HG03135 (cell line): Measurements from ENCODE around the gene TIMM21.

Experiments used
- ATAC-seq: cut with Tn5 transposase; IDR thresholded peaks from one replicate; pipeline ENCODE4 v1.9.1; 2021; ENCODE audit warnings: mild to moderate bottlenecking, moderate library complexity; ENCODE audit not compliant: unreplicated experiment

The TIMM21 gene

DNA sequence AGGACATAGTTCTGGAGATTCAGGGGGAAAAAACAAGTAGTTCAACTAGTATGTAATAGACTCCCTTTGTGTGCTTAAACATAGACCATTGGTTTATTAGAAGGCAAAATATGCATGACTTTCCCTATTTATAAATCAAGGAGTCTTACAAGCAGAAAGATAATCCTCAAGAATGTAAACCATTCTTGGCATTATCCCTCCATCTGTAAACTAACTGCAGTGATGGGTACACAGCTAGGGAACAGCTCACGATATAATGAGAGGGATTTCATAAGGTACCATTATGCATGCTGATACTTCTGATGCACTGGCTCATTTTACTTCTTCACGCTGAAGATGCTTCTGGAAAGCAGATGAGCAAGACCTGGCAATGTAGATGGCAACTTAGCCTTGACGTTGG, 1.6 kb upstream of the TIMM21 start:
- no peak for ATAC-seq

DNA sequence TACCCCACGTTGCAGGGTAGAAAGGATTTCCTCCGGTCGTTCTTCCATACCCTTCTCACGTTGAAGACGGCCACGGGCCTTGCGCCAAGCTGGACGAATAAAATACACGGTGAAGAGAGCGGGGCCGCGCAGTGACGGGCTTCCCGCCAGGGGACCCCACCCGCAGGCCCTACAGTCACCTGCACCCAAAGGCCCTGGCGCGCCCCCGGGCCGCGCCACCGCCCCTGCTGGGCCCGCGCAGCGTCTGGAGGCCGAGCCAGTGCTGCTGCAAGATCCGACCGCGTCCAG, 888 bp upstream of the TIMM21 start:
- ATAC-seq = no peak

DNA sequence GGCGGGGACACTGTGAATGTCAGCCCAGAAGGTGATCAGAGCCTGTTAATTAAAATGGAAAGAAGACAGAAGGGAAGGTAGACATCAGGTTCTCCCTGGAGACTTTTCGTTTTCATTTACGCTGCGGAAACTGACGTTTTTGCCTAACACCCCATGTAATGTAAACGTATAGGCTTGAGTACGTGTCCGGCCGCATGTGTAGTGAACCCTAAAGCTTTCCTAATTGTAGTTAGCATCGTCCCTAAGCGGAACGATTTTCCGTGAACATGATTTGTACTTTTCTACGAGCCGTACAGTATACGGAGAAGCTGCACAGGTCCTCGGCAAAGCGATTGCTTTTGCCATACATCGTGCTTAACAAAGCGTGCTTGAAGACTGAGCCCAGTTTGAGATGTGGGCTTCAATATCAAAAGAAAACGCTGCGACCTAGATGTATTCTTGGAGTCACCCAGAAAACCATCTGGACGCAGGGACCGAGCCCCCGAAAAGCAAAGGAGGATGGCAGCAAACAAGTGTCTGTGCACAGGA, 284 bp downstream of the TIMM21 start:
- ATAC-seq = no peak

DNA sequence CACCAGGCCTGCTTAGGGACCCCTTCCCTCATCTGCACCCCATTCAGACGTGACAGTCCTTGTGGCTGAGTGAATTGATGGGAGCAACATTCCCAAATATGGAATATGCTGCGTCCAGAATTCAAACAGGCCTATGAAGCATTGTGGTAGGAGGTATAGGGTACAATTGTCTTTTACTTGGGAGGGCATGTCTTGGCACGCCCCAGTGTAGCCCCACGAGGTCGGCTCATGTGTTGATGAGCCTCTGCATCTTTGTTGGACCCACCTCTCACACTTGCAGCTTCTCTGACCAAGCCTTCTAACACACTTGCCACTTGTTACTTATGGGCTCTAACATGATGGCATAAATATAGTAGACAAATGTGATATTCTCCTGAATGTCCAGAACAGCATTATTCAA, 1.6 kb downstream of the TIMM21 start:
- ATAC-seq = no peak

DNA sequence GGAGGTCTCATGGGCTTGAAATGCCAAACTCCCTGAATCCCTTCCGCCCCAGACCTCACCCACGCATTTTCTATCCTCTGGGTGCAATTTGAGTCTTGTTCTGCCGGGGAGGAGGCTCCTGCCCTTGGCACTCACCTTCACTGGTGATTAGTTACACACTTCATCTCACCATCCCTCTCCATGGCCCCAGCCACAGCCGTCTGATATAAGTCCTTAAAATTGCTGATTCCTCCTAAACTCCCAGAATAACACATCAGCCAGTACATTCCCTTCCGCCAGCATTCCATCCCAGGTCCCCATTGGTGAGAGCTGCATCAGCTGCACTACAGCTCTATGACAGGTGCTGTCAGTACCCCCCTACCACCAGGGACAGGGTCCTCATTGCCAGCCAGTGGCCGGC, 3.9 kb downstream of the TIMM21 start:
- no peak for ATAC-seq

DNA sequence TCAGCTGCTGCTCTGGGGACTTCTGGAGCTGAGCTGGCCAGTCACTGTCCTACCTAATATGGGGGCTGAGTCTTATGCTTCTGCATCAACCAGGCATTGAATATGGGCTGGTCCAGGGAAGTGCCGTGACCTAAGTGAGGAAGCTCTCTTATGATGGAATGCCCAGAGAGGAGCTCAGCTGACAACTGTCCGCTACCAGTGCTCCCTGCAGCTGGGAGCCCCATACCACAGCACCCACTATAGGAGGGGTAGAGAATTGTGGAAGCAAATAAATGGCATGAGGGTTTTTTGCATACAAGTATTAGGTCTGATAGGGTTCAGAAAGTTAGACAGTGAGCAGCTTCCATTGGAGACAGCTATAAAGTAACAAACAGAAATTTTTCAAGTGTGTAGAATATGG, 4.5 kb downstream of the TIMM21 start:
- no peak for ATAC-seq

DNA sequence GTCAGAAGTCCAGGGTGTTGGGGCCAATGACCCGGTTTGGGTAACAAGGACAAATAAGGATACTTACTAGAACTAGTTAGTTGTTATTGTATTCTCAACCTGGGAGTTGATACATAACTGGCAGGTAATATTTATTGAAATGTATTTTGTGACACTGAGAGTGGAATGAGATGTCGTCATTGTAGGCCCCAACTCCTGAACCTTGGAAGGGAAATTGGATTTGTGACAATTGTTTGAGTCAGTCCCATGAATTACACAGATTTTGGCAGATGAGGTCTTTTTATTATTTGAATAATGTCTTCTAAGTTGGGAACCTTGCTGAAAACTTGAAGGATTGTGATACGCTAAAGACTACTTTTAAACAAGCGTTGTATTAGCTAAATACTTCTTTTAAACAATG, 5.1 kb downstream of the TIMM21 start:
- no peak for ATAC-seq

DNA sequence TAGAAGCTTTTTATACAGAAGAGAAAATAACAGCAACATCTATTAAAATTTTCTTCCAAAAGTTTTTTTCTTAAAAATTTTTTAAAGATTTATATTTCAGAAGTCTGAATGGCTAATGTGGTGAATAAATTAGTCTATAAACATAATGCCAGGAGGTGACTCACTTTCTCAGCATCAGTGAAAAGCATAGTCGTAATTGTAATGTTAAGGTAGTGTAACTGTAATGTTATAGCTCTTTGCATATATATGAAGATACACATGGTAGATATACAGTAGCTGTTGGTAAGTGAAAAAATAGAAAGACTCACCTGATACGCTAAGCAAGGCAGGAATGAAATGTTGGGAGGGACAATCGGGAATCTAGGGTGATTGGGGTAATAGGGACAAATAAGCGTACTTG, 5.5 kb downstream of the TIMM21 start:
- ATAC-seq = no peak

DNA sequence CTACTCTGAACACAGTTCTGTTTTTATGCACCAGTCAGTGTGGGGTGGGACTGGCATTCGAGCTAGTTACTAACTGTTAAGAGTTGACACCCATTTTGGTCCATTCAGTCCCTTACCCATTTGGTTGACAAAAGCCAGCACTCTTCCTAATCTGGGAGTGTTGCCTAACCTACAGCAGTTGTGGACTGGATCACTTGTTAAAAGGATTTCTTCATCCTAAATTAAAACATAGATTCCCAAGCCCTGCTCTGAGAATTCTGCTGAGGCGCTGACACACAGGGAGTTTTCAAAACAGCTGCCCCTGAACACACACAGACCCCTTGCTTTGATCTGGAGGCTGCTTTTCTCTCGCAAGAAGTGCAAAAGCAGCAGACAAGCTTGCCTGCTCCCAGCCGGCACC, 6.4 kb downstream of the TIMM21 start:
- ATAC-seq = no peak

DNA sequence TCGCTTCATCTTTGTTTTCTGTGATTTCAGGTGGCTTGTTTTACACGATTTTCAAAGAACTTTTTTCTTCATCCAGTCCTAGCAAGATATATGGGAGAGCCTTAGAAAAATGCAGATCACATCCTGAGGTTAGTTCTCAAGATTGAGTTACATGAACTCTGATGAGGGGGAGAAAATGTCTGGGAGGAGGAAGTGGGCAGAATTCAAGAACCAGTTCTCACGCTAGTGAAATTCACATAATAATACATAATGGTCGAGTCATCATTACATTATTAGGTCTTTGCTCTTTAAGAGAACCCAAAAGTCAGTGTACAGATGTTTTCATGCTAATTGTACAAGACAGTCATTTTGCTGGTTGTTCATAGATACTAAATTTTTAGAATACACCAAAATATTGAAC, 7.0 kb downstream of the TIMM21 start:
- ATAC-seq = no peak

DNA sequence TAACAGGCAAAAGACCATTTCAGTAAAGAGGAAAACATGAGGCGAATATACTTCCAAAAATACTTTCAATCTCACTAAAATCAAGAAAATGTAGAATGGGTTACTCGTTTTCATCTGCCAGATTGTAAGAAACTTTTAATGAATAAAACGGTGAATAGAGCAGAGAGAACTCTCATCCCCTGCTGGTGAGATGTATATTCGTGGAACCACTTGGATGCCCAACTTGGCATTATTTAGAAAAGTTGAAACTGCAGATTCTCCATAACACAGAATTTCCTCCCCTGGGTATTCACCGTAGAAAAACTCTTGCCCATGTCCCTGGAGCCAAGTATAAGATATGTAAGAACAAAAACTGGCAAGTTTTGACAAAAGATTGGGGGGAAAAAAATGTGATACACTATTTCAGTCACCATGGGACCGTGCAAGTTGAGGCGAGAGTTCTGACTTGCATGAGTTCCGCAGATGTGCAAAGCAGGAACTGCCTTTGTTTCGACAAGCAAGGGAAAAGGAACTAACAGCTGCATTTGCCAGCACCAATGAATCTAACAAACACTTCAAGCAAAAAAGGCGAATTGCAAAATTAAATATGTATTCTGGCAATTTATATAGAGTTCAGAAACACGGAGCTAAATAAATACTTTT, 14.8 kb downstream of the TIMM21 start:
- ATAC-seq = no peak

DNA sequence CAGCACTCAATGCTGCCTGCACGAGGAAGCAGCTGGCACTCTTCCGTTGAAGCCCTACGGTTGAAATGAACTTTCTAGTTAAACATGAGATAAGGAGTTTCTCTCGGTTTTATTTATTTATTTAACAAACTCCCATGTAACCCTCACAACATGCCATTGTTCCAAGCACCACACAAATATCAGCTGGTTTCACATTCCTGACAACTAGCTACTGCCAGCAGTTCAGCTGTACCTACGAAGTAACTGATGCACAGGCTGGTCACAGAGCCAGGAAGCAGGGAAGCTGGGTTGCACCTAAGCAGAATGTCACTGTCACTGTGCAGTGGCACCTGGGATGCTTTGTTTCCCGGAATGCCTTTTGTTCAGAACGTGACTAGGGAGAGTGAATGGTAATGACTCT, 18.1 kb downstream of the TIMM21 start:
- no peak for ATAC-seq

DNA sequence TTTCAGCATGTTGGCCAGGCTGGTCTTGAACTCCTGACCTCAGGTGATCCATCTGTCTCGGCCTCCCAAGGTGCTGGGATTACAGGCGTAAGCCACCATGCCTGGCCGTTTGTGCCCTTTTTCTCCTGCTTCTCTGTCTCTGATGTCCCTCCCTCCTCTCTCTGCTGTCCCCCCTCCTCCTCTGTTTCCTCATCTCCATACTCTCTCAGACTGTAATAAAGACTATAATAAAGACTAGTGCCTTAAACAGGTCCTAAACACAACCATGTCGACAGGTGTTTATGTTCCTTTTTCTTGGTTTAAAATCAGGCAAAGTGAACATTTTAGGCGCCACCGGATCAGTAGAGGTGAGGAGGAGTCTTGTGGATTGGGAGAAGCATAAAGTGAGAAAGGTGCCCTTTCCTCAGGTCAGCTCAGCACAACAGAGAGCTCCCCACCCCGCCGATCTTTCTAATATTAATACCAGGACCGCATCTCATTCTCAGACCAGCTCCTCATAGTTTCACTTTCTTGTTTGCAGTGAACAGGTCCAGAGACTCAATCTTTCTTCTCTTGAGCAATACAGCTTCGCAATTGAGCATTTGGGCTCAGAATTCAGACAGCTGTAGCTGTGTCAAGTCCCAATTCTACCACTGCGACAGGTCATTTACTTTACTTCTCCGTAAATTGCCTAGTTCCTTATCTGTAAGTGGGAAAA, 23.7 kb downstream of the TIMM21 start:
- ATAC-seq = peak; percentile 91

DNA sequence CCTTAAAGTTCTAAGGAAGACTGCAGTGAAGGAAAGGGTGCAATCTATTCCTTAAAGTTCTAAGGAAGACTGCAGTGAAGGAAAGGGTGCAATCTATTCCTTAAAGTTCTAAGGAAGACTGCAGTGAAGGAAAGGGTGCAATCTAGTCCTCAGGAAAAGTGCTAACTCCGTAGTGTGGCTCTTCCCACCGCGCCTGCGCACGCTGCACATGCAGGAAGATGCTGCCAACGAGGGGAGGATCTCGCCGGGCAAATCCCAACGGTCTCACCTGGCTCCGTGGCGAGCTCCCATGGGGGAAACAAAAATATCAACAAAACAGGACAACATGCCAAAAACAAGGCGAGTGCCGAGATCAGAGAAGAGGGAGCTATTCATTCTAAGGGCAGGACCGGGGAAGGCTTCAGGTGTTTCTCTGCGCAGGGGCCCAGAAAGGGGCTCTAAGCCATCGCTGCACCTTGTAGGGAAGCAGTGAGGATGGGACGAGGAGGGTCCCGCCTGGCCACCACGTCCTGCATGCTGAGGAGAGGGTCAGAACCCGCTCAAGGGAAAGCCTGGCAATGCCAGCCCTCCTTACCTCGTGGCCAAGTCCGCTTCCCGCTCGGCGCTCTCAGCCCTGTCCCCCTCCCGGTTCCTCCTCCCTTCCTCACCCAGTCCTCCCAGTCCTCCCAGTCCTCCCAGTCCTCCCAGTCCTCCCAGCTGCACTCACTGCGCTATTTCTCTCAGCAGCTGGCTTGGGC, 24.5 kb downstream of the TIMM21 start:
- ATAC-seq = no peak

DNA sequence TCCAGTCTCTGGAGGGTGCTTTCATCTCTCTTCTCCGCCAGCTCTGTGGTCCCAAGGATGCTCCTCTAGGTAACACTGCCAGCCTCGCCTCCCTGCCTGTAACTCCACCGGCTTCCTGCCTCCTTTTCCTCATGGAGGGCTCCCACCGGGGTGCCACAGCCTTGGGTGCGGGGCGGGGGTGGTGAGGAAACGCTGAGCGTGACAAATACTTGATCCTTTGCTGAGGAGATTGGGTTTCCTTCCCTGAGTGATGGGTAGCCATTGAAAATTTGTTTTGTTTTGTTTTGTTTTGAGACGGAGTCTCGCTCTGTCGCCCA, 25.1 kb downstream of the TIMM21 start:
- no peak for ATAC-seq

DNA sequence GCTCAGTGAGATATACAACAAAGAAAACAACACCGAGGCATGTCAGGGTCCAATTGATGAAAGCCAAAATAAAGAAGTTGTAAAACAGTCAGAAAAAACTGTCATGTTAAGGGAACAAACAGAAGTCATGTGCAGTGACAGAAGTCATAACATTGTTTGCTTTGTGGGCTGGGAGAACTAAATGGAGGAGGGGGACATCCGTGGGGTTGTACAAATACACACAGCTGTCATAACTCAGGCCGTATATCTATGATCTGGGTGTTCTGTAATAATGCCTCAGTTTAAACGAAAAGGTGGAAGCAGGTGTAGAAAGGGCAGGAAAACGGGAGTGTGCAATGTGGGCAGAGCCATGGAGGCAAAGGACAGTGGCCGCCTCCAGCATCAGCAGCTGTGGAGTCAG, 27.3 kb downstream of the TIMM21 start:
- ATAC-seq = no peak

DNA sequence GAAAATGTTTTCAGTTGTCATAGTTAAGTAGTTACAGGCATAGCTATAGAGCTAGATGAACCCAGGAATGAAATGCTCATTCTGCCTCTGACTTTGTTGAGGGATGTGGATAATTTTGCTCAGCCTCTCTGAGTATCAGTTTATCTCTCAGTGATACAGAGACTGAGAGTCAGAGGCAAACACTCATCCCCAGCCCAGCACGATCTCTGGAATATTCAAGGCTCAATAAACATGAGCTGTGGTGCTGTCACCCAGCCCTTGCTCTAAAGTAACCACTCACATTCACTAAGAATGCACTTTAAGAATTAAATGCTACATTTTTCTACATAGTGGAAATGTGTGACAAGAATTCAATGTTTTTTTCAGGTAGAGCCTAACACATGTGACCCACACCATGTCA, 30.6 kb downstream of the TIMM21 start:
- ATAC-seq = no peak

DNA sequence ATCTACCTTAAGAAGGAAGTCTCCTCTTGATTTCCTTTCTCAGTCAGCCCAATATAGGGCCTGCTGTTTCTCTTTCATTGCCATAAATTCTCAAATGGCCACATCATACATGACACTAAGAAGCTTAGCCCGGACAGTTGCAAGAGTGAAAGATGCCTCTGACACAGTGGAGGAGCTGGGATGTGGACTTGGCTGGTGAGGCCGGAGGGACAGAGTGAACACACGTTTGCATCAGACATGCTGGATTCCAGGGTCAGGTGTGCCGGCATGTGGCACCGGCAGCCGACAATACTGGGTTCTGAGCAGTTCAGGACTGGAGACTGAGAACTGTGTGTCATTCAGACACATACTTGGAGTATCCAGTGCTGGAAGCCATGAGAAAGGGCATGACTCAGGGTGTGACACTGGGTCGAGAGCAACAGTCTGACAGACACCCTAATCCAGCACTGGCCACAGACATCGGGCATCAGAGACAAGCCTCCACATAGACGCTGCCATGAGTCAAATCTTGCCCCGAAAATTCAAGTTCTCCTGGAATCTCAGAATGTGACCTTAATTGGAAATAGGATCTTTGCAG, 31.4 kb downstream of the TIMM21 start:
- no peak for ATAC-seq

DNA sequence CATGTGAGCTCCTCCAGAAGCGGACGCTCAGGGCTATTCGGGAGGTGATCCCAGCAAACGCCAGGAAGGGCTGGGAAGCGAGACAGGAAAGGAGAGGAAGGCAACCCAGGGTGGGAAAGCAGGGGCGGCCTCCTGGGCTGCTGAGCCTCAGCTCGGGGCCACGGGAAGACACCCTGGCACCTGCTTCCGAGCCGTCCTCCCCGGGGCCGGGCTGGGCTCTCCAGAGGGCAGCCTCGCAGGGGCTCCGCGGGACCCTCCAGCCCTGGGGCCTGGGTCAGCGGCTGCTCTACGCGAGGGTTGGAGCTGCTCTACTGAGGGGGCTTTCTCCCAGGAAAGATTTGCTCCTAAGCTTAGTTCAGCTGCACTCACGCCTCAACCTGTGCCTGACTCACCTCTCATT, 34.0 kb downstream of the TIMM21 start:
- no peak for ATAC-seq

DNA sequence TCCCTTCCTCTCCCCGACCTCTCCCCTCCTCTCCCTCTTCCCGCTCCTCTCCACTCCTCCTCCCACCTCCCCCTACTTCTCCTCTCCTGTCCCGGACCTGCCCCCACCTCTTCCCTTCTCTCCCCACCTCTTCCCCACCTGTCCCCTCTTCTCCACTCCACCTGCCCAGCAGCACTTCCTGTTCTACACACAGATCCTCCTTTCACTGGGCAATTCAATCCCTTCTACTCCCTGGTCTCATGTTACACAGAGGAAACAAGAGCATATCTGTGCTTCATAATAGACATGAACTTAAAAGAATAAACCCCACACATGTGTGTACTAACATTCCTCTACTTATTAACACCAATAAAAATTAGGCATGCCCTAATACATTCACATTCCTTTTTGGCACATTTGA, 34.8 kb downstream of the TIMM21 start:
- no peak for ATAC-seq

DNA sequence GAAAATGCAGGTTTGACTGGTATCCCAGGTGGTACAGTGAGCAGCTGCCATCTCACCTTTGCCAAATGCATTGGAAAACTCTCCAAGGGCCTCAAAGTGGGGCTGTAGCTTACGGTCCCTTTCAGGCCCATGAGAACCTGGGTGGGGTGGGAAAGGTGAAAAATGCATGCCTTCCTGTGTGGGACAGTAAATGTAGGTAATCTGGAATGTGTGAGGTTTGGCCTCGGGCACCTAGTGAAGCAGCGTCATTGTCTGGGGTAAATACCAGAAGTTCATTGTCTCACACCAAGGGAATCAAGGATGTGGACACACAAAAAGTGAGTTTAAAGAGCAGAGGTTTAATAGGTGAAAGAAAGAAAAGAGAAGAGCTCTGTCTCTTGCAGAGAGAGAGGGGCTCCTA, 36.6 kb downstream of the TIMM21 start:
- ATAC-seq = no peak

DNA sequence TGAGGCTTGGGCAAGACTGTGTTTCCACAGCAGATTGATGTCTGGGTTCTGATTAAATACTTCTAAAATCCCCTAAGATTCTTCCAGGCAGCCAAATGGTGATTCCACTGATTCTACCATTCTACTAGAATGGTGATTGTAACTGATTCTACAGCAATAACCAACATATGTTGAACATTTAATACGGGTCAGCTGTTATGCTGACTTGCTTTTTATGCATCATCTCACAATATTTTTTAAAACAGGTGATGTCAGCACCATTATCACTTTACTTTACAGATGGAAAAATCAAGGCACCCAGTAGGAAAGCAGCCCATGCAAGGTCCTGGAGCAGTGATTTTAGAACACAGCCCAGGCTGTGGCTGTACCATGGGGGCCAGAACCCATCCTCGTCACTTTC, 37.5 kb downstream of the TIMM21 start:
- ATAC-seq = no peak
